ENCODE measurements around the gene SERPINE1.

SERPINE1 gene

DNA sequence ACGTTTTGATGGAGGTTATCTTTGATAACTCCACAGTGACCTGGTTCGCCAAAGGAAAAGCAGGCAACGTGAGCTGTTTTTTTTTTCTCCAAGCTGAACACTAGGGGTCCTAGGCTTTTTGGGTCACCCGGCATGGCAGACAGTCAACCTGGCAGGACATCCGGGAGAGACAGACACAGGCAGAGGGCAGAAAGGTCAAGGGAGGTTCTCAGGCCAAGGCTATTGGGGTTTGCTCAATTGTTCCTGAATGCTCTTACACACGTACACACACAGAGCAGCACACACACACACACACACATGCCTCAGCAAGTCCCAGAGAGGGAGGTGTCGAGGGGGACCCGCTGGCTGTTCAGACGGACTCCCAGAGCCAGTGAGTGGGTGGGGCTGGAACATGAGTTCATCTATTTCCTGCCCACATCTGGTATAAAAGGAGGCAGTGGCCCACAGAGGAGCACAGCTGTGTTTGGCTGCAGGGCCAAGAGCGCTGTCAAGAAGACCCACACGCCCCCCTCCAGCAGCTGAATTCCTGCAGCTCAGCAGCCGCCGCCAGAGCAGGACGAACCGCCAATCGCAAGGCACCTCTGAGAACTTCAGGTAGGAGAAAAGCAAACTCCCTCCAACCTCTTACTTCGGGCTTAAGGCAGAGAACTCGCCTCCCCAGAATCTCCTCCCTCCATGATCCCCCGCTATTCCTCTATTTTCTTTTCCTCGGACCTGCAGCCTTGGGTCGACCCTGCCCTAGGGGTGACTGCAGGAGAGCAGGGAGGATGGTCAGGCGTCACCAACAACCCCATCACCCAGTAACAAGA, at the start of gene SERPINE1:
TSS of gene SERPINE1 (plus strand) at position 454 of the 809 bp plus-strand sequence. CDS start 1,290 bp downstream, outside the sequence.
- no peak for TF ChIP-seq GATA2 (IDR thresholded peaks at IDR 0.05; ENCODE audit: low read depth, low read length)
- TF ChIP-seq GATA3 (IDR thresholded peaks at IDR 0.05; ENCODE audit: low read depth, low read length), result no peak

DNA sequence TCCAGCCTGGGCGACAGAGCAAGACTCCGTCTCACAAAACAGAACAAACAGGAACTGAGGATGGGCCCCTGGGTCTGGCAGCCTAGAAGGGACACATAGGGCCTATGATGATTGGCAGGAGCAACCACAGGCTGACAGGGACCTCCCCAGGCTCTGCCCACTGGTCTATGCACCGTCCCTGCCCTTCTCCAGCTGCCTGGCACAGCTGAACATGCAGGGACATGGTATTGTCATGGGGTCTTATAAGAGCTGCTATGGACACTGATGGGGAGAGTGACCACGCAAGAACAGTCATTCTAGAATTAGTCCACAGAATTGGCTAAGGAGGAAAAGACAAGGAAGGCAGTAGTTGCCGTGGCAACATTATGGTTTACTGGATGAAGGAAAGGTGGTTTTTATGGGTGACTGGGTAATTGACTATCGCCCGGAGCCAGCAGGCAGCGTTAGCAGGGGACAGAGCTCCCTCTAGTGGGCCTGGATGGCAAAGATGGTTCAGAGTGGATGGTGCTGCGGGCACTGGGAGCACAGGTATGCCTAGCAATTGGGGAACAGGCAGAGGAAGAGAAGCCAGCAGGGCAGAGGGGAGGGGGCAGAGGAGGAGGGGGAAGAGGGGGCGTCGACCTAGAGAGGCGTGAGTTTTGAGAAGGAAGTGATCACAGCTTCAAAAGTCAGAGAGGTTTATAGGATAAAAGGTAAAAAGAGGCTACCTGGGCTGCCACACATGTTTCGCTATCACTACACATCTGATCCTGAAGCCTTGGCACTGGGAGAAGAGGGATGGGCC, 49.4 kb upstream of the SERPINE1 start:
- TF ChIP-seq GATA2 (IDR thresholded peaks at IDR 0.05; ENCODE audit: low read depth, low read length) (no peak), GATA3 (IDR thresholded peaks at IDR 0.05; ENCODE audit: low read depth, low read length) (no peak)

DNA sequence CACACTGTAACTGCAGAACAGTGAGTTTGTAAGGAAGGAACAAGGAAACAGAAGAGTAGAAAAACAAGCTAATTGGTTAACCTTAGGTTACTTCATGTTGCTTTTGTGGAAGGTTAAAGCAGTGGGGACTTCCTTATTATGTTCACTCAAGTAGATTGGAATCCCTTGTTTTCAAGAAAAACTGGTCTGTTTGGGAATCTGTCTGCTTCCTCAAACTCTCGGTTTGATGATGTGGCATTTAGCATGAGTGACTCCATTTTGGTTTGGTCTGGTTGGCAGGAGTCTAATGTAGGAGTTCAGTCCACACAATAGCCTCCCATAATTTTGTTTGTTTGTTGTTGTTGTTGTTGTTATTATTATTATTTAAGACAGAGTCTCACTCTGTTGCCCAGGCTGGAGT, 45.5 kb upstream of the SERPINE1 start:
- TF ChIP-seq GATA3 (IDR thresholded peaks at IDR 0.05; ENCODE audit: low read depth, low read length) (no peak), GATA2 (IDR thresholded peaks at IDR 0.05; ENCODE audit: low read depth, low read length) (no peak)

DNA sequence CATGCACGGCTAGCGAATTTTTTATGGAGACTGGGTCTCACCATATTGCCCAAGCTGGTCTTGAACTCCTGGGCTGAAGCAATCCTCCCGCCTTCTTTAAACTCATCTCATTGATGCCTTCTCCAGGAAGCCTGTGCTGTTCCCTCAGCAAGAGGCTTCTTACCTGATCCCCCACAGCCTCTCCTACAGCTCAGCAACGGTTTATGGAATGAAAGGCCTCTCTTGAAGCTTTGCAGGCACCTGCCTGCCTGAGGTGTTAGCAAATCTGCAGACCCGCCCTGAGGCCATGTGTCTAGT, 42.1 kb upstream of the SERPINE1 start:
- no peak for TF ChIP-seq GATA3 (IDR thresholded peaks at IDR 0.05; ENCODE audit: low read depth, low read length)
- TF ChIP-seq GATA2 (IDR thresholded peaks at IDR 0.05; ENCODE audit: low read depth, low read length), result no peak

DNA sequence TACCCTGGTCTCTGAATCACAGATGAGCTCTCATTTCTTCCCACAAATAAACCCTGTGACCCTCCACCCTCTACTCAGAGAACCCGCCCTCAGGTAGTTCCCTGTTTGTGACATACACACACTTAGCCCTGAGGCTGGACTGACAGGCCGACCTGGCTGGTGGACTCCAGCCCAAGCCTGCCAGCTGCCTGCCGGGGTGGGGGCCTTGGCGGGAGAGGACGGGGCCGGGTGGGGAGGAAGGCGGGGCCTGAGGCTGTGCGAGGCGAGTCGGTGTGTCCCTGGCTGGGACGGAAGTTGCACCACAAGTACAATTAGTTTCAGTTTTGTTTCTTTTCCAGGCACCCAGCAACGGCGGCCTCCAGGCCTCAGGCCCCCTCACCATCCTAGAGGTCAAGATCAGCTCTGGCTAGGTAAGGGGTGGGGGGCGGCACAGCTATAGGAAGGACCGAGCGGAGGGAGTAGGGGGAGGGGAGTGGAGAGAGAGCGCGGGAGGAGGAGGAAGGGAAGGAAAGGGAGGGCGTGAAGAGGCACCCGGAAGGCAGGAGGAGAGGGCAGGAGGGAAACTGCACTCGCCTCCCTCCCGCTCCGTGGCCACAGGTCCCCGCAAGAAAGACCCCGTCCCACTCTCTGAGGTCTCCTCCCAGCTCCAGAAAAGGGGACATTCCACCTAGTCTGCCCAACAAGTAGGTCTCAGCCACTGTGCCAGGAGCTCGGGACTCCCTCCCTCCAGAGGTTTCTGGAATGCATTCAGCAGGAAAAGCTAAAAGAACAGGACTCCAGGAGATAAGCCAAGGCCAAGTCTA, 41.5 kb upstream of the SERPINE1 start, which contains the start of gene TRIM56:
TSS of gene TRIM56 (plus strand) at position 320 of the 803 bp plus-strand sequence. CDS start 1,832 bp downstream, outside the sequence.
- no peak for TF ChIP-seq GATA3 (IDR thresholded peaks at IDR 0.05; ENCODE audit: low read depth, low read length)
- TF ChIP-seq GATA2 (IDR thresholded peaks at IDR 0.05; ENCODE audit: low read depth, low read length), result no peak

DNA sequence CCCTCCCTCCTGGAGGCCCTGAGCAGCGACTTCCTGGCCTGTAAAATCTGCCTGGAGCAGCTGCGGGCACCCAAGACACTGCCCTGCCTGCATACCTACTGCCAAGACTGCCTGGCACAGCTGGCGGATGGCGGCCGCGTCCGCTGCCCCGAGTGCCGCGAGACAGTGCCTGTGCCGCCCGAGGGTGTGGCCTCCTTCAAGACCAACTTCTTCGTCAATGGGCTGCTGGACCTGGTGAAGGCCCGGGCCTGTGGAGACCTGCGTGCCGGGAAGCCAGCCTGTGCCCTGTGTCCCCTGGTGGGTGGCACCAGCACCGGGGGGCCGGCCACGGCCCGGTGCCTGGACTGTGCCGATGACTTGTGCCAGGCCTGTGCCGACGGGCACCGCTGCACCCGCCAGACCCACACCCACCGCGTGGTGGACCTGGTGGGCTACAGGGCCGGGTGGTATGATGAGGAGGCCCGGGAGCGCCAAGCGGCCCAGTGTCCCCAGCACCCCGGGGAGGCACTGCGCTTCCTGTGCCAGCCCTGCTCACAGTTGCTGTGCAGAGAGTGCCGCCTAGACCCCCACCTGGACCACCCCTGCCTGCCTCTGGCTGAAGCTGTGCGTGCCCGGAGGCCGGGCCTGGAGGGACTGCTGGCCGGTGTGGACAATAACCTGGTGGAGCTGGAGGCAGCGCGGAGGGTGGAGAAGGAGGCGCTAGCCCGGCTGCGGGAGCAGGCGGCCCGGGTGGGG, 39.4 kb upstream of the SERPINE1 start:
- TF ChIP-seq GATA2 (IDR thresholded peaks at IDR 0.05; ENCODE audit: low read depth, low read length), result no peak
- TF ChIP-seq GATA3 (IDR thresholded peaks at IDR 0.05; ENCODE audit: low read depth, low read length), result no peak

DNA sequence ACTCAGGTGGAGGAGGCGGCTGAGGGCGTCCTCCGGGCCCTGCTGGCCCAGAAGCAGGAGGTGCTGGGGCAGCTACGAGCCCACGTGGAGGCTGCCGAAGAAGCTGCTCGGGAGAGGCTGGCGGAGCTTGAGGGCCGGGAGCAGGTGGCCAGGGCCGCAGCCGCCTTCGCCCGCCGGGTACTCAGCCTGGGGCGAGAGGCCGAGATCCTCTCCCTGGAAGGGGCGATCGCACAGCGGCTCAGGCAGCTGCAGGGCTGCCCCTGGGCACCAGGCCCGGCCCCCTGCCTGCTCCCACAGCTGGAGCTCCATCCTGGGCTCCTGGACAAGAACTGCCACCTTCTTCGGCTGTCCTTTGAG, 38.9 kb upstream of the SERPINE1 start:
- TF ChIP-seq GATA3 (IDR thresholded peaks at IDR 0.05; ENCODE audit: low read depth, low read length) (no peak), GATA2 (IDR thresholded peaks at IDR 0.05; ENCODE audit: low read depth, low read length) (no peak)

DNA sequence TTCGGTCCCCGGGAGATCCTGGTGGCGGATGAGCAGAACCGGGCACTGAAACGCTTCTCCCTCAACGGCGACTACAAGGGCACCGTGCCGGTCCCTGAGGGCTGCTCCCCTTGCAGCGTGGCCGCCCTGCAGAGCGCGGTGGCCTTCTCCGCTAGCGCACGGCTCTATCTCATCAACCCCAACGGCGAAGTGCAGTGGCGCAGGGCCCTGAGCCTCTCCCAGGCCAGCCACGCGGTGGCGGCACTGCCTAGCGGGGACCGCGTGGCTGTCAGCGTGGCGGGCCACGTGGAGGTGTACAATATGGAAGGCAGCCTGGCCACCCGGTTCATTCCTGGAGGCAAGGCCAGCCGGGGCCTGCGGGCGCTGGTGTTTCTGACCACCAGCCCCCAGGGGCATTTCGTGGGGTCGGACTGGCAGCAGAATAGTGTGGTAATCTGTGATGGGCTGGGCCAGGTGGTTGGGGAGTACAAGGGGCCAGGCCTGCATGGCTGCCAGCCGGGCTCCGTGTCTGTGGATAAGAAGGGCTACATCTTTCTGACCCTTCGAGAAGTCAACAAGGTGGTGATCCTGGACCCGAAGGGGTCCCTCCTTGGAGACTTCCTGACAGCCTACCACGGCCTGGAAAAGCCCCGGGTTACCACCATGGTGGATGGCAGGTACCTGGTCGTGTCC, 37.9 kb upstream of the SERPINE1 start:
- no peak for TF ChIP-seq GATA2 (IDR thresholded peaks at IDR 0.05; ENCODE audit: low read depth, low read length)
- no peak for TF ChIP-seq GATA3 (IDR thresholded peaks at IDR 0.05; ENCODE audit: low read depth, low read length)

DNA sequence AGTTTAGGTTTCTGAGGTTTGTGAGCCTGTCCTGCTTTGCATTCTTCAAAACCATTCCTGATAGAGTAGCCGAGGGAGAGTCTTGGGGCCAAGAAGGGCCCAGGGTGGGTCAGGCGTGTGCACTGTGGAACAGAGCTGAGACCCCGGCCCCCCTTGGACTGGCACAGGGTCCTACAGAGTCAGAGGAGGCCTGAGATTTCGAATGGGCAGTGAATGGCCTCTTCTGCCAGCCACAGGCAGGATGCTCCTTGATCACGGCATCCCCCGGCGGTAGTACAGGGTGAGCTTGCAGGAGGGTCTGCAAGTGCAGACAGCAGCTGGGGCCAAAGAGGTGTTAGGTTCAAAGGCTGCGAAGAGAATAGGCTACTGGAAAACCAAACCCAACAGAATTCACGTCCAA, 37.0 kb upstream of the SERPINE1 start:
- no peak for TF ChIP-seq GATA3 (IDR thresholded peaks at IDR 0.05; ENCODE audit: low read depth, low read length)
- no peak for TF ChIP-seq GATA2 (IDR thresholded peaks at IDR 0.05; ENCODE audit: low read depth, low read length)

DNA sequence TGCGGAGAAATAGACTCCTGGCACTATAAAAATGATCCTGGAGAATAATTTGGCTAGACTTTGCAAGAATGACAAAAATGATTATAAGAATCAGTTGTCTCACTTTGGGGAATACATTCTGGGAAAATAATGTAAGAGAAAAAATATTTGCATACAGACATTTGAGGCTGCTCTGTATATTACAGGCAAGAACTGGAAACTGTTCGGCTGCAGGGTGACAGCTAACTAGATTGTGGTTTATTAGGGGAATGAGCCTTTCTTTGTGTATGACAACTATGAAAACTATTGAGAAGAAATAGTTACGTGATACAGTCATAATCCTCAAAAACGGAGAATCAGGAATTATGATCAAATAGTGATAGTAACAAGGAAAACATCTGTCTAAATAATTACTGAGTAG, 33.0 kb upstream of the SERPINE1 start:
- TF ChIP-seq GATA2 (IDR thresholded peaks at IDR 0.05; ENCODE audit: low read depth, low read length) (no peak), GATA3 (IDR thresholded peaks at IDR 0.05; ENCODE audit: low read depth, low read length) (no peak)

DNA sequence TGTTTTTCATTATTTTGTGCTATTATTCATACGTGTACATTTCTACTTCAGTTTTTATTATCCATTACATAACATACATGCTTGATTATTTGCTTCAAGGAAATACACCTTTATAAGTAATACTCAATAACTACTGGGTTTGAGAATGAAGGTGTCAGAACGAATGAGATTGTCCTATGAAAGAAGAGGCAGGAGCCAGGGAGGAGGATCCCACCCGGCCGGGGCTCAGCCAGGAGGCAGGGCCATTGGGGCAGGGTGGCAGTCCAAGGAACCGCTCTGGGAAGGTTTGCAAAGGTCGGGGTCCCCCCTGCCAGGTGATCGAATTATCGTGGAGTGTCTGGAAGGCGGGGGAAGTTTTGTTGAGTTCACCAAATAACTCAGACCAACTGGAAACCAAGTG, 32.5 kb upstream of the SERPINE1 start:
- TF ChIP-seq GATA3 (IDR thresholded peaks at IDR 0.05; ENCODE audit: low read depth, low read length), result no peak
- no peak for TF ChIP-seq GATA2 (IDR thresholded peaks at IDR 0.05; ENCODE audit: low read depth, low read length)

DNA sequence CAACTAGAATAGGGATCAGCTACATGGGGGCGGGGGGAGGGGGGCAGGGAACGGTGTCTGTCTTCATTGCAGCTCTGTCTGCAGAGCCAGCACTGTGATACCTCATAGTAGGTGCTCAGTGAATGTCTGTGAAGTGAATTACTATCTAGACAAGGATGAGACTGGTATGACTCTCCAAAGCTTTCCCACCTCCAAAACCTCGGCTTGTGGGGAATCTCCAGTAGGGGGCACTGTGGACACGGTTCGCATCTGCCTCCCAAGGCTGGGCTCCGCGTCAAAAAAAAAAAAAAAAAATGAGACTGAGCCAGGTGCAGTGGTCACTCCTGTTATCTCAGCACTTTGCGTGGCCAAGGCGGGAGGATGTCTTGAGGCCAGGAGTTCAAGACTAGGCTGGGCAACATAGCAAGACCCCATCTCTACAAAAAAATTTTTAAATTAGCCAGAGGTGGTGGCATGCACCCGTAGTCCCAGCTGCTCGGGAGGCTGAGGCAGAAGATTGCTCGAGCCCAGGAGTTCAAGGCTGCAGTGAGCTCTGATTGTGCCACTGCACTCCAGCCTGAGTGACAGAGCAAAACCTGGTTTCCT, 32.0 kb upstream of the SERPINE1 start:
- TF ChIP-seq GATA2 (IDR thresholded peaks at IDR 0.05; ENCODE audit: low read depth, low read length) (no peak), GATA3 (IDR thresholded peaks at IDR 0.05; ENCODE audit: low read depth, low read length) (no peak)
